ENCODE results near the gene FAM120B.
"Not testable (repeated sequence)": the region's sequence is repeated elsewhere in the genome, so short reads cannot be mapped to it uniquely, and the experiment has no call there.

Gene FAM120B, protein sequence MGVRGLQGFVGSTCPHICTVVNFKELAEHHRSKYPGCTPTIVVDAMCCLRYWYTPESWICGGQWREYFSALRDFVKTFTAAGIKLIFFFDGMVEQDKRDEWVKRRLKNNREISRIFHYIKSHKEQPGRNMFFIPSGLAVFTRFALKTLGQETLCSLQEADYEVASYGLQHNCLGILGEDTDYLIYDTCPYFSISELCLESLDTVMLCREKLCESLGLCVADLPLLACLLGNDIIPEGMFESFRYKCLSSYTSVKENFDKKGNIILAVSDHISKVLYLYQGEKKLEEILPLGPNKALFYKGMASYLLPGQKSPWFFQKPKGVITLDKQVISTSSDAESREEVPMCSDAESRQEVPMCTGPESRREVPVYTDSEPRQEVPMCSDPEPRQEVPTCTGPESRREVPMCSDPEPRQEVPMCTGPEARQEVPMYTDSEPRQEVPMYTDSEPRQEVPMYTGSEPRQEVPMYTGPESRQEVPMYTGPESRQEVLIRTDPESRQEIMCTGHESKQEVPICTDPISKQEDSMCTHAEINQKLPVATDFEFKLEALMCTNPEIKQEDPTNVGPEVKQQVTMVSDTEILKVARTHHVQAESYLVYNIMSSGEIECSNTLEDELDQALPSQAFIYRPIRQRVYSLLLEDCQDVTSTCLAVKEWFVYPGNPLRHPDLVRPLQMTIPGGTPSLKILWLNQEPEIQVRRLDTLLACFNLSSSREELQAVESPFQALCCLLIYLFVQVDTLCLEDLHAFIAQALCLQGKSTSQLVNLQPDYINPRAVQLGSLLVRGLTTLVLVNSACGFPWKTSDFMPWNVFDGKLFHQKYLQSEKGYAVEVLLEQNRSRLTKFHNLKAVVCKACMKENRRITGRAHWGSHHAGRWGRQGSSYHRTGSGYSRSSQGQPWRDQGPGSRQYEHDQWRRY

DNA sequence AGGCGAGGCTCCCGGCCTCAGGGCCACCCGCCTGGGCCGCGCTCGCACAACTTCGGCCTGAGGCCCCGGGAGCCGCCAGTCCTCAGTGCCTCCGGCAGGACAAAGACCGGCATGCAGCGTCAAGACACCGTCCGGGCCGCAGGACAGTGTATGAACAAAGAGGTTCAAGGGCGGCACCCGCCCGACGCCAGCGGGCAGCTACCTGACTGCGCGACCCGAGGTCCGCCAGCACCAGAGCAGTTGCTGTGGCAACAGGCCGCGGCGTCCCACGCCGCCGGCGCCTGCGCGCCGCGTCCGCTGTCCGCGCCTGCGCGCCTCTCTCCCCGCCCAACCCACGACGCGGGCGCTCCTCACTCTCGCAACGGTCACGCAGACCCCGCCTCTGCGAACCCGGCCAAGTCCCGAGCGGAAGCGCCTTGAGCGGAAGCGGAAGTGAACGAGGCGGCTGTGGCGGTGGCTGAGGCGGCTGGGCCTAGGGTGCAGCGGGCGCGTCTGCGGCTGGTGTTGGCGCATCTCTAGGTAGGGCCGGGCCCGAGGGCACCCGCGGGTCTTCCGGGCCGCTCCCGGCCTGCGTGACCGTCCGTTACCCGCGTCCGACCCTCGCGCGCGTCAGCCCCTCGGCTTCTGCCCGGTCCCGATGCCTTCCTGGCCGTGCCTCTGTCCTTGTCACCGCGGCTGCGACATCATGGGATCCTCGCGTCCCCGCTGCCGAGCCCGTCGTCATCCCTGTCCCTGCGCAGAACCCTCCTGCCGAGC is at the start of gene FAM120B:
TSS of gene FAM120B (plus strand) at position 435 of the 756 bp plus-strand sequence. CDS start 10,633 bp downstream, outside the sequence.
- DNase-seq: peak; percentile 96

- DNase-seq: no peak
These were observed 49.2 kb upstream of the FAM120B start for GRCh38 chr6:170257376-170257775.

- no peak for DNase-seq
These were observed 48.2 kb upstream of the FAM120B start for GRCh38 chr6:170258407-170258806.

DNA sequence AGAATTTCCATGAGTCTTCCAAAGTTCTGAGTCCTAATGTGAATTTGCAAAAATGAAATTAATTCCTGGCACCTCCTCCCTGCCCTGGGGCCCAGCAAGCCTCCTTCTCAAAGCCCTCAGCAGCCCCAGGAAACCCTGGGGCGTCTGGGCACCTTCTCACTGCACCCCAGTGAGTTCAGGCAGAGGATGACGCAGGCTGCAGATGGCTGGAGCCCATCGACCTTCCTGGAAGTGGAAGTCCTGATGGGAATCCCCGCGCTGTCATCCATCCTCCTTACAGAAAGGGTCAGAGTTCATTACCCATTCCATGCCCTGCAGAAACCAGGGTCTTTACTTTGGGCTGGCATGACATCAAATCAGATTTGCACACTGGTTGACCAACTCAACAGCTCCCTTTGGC is 47.3 kb upstream of the FAM120B start:
- no peak for DNase-seq

DNA sequence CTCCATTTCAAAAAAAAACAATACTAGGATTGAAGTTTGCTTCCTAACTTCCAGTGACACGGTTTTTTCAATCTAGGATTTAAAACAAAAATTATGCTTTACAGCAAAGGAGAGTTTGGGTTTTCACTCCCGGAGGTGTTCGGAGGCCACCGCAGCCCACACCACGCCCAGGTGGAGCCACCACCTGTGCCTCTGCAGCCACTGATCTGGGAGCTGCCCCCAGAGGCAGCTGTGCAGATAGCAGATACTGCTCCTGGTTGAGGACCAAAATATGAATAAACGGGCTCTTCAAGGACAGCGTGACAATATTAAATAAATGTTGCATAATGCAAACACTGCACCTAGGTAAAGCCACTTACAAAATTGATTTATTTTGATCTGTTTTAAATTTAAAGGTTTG is 45.9 kb upstream of the FAM120B start:
- no peak for DNase-seq

- no peak for DNase-seq
These were observed 44.7 kb upstream of the FAM120B start for GRCh38 chr6:170261643-170262488.

GRCh38 chr6:170262489-170263088 is 44.0 kb upstream of the FAM120B start:
- no peak for DNase-seq

DNA sequence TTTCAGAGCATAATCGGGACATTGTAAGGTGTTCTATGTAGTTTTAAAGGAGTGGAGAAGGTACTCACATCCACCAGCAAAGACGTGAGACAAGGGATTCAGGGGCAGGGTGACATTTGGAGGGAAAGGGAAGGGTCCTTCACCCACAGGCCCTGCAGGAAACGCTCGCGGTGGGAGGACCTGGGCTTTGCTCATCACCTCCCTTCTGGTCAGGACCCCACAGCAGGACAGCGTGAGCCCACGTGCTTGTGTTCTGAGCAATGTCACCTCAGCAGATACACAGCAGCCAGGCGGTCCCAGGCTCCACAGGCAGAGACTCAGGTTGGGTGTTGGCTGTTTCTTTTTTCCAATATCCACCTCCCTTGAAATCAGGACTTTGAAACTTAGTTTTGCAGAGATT is 43.1 kb upstream of the FAM120B start:
- no peak for DNase-seq

DNA sequence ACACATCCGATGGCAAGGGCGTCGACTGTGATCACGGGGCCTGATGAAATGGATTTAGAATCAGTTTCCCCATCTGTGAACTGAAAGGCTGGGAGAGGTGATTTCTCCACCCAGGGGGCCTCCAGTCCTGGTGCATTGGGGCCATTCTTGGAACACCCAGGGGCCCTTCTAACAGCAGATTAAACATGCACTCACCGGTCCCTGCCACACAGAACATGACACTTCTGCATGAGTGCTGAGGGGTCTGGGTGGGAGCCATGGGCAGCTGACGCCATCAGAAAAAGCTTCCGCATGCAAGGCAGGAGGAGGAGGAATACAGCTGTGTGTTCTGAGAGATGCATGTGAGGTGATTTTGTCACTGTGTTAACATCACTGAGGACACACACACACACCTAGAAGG is 42.5 kb upstream of the FAM120B start:
- no peak for DNase-seq

DNA sequence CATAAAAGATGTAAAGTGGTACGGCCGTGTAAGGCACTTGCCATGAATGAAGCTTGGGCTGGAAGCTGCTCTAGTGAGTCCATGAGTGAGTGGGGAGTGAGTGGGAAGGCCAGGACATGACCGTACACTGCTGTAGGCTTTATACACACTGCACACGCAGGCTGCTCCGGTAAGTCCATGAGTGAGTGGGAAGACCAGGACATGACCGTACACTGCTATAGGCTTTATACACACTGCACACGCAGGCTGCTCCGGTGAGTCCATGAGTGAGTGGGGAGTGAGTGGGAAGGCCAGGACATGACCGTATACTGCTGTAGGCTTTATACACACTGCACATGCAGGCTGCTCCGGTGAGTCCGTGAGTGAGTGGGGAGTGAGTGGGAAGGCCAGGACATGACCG is 41.9 kb upstream of the FAM120B start:
- DNase-seq: not testable (repeated sequence)

DNA sequence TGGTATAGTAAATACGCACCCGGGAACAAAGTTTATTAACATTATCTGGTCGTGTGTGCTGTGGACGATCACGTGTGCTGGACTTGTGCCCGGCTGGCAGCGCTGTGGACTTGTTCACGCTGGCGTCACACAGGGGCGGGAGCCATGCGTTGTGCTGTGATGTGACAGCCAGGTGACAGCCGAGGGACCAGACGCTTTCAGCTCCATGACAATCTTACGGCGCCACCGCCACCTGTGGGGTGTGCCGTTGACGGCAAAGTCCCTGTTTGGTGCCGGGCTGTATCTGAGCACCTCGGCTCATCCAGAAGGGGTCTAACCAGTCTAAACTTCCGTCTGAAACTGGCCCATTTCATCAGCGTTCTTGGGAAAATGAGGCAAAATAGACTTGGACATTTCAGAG is 40.9 kb upstream of the FAM120B start:
- DNase-seq: no peak

GRCh38 chr6:170266061-170266825 is 40.3 kb upstream of the FAM120B start:
- DNase-seq: no peak

GRCh38 chr6:170267688-170268087 is 38.9 kb upstream of the FAM120B start:
- DNase-seq: no peak

- DNase-seq: no peak
These were observed 38.1 kb upstream of the FAM120B start for GRCh38 chr6:170268216-170269129.

DNA sequence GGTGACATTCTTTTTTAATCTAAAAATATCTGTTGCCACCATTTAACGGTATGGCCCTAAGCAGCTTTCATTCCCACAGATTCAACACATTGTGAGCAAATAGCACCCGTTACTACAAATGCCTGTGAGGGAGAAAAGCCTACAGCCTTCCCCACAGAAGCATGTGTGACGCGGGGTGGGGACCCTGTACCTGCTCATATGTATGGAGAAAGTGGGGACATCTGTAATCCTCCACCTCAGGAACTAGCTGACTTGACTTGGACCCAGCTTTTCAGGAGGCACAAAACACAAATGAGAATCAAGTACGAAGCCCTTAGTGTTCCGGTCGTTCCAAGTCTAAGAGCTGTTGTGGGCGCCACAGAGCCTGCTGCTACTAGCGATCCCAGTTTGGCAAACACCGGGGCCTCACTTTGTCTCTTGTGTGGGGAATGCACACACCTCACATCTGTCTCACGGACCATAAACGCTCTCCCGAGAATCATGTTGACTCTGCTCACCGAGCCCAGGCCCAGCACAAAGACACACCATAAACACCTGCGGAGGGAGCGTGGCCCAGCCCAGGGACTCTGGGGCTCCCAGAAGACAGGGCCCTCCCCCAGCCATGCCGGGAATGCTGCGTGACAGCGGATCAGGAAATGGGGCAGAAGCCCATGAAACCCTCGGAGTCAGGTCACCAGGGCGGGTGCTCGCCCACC is 37.3 kb upstream of the FAM120B start:
- no peak for DNase-seq

DNA sequence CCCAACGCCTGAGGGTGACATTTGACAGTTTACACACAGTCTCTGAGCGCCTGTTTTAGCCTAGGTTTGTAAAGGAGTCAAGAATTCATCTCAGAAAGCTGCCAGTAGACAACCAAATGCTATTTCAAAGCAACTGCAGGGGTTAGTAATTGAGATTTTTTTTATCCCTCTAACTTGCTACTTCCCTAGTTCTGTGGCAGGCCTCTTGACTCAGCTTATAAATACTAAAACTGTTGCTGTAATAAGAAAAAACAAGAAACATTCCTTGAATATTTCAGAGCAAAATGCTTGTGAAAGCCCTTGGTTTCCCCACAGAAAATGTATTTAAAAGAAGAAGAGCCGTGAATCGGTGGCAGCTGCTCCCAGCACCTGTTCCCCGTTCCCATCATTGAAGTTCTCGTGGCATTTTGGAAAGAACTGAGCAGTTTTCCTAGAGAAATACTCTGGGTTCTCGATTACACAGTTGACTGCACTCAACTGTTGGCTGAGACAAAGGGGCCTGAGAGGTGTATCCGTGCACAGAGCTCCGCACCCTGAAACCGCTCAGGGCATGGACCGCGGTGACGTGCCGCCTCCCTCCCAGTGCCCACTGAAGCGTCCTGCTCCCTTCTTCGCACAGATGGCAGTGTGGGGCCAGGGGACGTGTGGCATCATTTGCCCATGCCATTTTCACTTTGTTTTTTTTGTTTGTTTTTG is 36.6 kb upstream of the FAM120B start:
- DNase-seq: no peak

DNA sequence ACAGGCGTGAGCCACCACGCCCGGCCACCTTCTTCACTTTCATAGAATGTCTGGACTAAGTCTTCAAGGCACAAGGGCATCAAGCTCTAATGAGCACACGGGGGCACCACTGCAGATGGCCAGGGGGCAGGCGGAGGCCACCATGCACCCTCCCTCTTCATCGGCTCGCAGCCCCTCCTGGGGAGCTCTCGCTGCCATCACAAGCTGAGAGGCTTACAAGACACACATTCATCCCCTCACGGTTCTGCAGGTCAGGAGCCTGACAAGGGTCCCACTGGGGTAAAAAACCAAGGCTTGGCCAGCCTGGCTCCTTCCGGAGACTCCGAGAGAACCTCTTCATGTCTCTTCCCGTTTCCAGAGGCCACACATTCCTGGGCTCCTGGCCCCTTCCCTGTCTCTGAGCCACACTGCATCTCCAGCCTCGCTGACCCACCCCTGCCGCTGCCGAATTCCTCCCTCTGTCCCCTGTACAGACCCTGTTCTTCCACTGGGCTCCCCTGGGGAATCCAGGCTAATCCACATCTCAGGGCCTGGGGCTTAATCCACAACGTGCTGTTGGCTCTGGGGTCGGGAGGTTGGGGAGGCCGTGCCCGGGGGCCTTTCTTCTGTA is 35.5 kb upstream of the FAM120B start:
- DNase-seq: no peak

DNA sequence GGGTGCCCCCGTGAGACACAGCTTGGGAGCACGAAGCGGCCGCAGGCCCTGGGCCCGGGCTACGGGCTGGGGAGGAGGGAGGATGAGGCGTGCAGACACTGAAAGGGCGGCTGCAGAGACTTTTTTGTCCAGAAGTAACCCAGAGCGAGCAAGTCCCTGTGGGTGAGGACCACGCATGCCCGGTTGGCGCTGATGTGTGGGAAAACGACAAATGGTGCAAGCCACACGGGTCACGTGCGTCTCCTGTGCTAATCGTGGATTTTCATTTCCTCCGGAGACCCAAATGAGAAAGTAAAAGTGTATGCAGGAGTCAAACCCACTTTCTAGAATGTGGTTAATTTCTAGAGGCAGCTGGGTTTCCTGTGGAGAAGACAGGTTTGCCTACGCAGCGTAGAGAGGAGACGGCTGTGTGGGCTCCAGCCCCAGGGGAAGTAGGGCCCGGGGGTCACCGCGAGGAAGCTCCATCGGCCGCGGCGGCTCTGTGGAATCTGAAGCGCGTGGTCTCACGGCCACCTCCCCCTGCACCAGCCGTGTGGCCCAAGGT is 34.7 kb upstream of the FAM120B start:
- peak; percentile 58 for DNase-seq

Data from activated CD8-positive, alpha-beta memory T cell treated with anti-CD3 and anti-CD28 coated beads, Interleukin-2, amount 50 U/mL, for 4 hours (primary cell).